GM18909 (cell line): Measurements from ENCODE around the gene STK32B.

Experiments
- ATAC-seq: cut with Tn5 transposase; IDR thresholded peaks from one replicate; pipeline ENCODE4 v1.9.1; 2021; ENCODE audit warnings: mild to moderate bottlenecking; ENCODE audit not compliant: unreplicated experiment, poor library complexity

Gene STK32B

DNA sequence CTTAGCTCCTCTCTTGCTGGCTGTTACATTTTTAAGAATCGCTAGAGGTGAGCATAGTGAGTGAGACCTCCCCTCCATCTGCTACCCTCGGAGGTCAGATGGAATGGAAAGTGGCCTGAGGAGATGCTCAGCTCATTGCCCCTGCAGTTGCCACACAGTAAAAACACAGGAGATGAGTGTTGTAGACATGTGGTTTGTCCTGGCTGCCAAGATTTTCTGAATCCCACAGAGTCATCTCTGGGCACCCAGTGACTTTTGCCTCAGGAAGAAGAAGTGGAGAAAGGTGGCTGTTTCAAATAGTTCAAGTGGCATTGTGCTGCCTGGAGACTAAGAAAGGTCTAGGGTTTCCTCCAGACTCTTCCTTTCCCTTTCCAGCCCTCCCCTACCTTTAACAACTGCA is 271.0 kb downstream of the STK32B start:
- no peak for ATAC-seq

DNA sequence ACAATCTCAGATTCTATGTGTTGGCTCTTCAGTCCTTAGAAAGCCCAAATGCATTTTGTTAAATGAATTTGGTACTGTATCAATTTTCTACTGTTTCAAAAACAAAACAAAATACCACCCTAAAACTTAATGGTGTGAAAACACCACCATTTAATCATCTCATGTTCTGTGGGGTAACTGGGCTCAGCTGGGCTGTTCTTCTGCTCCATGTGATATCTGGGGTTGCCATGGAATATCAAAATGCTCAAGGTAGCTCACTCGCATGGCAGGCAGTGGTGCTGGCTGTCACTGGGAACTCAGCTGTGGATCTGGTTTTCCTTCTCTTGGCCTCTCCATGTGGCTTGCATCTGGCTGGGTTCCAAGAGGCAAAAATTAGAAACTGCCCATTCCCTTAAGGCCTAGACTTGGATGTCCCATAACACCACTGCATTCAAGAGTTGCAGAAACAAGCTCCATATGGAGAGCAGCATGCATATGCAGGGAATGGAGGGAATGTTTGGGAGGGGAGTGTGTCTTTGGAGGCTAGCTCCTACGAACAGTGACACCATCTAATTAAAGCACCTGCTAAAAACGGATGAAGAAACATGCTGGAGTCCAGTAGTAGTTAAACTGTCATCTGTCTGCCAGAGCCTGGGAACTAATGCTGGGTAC is 279.2 kb downstream of the STK32B start:
- ATAC-seq, result no peak

DNA sequence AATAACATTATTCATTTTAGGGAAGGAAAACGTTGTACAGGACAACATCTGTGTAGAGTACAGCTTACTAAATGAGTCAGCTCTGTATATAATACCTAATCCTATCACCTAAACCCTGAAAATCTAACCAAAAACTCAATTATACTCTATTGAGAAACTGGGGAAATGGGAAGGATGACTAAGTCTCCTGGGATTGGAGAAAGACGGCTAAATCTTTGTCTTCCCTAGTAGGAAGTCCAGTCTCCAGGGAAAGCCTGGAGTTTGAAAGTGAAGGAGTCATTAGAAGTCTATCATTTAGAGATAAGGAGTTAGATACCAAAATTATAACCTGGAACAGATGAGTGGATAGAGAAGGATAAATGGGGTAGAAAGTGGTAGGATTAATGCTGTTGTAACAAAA is 286.5 kb downstream of the STK32B start:
- no peak for ATAC-seq

DNA sequence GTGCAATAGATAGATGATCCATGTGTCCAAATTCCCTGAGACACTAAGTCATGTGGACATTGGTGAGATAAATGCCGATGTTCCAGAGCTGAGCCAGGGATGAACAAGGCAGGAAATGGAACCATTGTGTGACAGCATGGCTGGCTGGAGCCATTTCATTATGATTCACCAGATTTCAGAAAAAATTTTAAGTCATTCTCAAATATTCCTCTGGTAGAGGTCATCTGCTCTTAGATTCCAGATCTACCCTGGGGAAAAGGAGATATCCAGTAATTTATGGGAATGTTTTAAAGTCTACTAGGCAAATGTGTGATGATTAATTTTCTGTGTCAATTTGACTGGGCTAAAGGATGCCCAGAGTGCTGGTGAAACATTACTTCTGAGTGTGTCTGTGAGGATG is 287.3 kb downstream of the STK32B start:
- no peak for ATAC-seq

DNA sequence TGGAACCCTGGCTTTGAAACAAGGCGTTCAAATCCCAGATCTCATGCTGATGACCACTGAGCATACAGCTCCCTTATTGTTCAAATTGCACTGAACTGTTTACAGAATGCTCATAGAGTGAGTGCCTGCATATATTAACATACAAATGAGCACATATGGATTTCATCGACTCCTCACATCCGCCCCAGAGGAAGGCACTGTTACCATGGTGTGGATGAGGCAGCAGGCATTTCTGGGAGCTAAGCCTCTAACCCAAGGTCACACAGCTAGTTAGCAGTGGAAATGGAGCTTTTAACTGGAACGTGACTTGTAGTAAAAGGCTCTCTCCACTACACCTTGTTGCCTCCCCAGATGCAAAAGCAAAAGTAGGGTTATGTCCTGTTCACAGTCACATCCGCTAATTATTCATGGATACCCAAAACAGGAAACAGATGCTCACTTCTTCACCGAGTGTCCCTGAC is 289.7 kb downstream of the STK32B start:
- ATAC-seq, result no peak

DNA sequence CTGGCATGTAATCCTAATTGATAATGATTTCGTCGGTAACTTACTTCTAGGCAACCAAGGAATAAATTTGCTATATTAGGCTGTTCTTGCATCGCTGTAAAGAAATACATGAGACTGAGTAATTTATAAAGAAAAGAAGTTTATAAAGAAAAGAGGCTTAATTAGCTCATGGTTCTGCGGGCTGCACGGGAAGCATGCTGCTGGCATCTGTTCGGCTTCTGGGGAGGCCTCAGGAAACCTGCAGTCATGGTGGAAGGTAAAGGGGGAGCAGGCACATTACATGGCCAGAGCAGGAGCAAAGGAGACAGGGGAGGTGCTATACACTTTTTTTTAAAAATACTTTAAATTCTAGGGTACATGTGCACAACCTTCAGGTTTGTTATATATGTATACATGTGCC is 290.2 kb downstream of the STK32B start:
- no peak for ATAC-seq

DNA sequence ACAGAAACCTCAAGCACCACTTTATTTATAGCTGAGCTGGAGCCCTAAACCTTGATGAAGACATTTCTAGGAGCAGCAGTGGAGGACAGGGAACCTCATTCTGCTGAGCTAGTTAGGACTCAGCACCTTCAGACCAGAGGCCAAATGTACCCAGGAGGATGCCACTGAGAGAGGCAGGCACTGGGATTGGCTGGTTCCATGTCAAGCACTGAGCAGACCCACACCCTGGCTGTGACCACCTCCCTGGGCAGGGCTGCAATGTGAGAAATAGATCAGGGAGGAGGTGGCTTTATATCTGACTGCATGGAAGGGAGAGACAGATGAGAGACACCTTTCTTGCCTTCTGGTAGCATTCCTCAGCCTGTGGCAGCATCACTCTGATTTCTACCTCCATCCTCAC is 304.6 kb downstream of the STK32B start:
- ATAC-seq, result no peak

DNA sequence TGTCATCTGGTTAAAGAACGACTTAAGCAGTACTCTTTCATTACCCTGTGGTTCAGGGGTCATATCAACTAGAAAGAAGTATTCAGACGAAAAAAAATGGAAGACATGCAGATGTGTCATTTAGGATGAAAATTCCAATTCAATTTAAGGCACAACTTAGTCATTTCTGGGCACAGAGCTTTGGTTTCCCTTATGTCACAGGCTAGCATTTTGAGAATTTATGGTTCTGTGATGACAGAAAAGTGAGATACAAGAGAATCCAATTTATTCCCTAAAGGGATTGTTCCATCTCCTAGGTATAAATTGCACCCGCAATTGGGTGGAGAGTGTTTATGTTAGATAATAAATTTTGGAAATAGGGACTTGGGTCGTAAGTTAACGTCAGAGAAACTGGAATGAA is 306.6 kb downstream of the STK32B start:
- no peak for ATAC-seq

DNA sequence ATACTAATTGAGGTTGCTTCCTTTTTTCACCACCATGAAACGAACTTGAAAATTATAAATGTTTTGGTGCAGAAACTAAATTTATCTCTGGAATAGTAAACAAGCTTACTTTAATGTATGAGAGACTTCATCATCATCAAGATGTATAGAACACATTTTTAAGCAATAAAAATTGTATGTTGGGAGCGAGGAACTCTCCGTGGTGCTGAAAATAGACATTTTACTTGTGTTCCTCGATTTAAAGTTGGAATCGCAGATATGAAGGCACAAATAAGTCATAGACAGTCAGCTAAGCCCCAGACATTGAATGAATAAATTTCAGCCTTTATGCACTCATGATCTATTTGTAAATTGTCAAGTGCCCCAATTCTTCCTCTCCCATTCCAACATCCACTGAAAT is 310.7 kb downstream of the STK32B start:
- ATAC-seq, result no peak

DNA sequence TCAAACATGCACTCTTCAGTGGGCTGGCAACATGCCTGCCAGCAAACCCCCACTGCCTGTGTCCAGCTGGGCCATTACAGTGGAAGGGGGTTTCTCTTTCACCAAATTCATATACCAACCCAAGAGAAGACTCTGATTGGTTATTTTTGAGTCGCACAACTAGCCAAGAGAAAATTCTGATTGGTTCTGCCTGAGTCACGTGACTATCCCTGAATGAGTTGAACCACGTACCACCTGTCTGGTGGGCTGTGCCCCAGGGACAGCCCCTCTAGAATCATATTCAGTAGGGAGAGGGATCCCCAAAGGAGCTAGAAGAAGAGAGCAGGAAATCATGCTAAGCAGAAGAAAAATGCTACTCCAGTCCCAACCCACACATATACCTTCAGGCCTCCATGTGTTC is 313.1 kb downstream of the STK32B start:
- no peak for ATAC-seq

DNA sequence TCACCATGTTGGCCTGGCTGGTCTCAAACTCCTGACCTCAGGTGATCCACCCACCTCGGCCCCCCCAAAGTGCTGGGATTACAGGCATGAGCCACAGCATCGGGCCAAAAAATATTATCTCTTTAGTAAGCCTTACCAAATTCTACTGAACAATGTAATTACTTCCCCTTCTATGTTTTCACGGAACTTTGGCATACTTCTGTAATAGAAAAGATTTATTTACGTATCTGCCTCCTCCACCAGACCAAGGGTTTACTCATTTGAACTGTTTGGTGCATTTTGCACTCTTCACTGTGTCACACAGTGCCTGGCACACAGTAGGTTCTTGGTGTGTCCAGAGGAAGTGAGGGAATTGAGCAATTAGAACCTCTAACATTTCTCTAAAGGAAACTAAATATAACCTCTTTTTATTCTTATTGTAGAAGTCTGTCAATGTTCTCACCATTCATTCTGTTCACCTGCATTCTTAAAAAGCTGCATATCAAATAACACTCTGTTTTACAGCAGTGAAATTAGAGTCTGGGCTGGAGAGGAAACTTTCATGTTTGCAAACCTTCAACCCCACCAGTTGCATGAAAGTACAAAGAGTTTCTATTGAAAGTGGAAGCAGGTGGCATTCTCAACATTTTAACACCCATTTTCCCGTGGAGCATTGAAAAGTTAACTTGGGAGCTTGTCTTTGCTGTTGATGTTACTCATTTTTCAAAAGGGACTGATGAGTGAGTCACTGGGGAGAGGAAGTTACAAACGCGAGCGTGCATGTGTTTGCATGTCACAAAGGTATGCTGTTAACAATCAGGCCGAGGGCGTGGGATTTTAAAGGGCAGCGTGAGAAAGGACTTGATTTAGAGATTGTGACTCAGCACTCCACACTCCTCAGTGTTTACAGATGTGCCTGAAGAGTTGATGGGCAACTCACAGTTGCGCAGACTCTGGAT is 314.1 kb downstream of the STK32B start:
- ATAC-seq, result no peak

DNA sequence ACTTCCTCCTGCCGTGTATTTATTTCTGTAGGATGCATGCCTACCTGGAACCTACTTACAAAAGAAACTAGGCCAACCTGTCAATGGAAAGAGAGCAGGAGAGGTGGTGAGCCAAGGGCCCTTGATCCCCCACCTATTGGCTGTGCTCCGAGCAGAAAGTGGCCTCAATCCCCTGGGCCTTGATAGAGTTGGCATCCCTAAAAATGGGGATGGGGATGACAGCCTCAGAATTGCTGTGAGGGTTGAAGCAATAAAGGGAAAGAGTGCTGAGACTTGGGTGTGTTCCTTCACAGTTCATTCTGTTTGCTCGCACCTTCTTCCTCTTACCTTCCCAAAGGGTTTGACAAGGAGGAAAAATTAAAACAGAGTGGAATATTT is 314.7 kb downstream of the STK32B start:
- ATAC-seq, result no peak

DNA sequence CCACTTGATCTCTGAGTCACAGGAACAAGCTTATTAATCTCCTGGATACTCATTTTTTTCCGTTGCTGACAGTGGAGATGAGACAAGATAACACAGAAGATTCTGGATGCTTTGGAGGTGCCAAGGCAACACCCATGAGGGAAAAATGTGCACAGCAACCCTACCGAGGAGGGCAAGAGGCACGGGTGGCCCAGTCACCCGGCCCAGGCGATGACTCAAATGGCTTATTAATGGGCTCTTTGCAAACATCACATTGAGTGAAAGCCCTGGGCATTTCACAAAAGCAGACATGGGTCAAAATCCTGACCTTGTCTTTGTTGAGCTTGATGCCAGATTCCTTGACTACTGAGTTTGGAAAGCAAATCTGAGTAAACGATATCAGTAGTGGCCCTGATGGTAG is 315.1 kb downstream of the STK32B start:
- ATAC-seq, result no peak

DNA sequence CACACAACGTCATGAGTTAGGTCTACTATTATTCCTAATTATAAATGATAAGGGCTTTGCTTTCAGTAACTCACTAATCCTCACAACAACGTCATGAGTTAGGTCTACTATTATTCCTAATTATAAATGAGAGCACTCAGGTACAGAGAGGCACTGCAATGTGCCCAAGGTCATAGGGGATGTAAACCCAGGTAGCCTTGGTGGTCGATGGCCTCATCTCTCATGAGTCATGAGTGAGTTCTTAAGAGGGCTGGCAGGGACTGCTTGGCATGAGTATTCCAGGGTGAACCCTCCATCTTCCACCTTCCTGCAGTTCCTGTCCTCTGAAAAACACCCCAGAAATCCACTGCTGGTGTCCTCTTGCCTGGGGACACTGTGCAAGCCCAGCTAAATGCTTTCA is 317.1 kb downstream of the STK32B start:
- ATAC-seq, result no peak

DNA sequence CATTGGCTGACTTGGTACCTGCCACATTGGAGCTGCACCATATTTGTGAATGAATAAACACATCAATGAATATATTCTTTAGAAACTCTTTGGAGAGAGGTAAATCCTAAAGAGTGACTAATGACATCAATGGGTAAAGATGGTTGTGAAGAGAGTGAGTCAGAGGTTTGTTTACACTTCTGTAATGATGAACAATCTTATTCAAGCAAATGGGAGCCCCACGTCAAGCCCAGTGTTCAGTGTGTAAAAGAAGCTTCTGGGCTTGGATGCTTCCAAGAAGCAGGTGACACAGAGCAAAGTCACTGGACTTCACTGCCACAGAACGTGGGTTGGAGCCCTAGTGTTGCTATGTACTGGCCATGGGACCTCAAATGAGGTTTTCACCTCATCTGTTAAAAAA is 319.0 kb downstream of the STK32B start:
- no peak for ATAC-seq

DNA sequence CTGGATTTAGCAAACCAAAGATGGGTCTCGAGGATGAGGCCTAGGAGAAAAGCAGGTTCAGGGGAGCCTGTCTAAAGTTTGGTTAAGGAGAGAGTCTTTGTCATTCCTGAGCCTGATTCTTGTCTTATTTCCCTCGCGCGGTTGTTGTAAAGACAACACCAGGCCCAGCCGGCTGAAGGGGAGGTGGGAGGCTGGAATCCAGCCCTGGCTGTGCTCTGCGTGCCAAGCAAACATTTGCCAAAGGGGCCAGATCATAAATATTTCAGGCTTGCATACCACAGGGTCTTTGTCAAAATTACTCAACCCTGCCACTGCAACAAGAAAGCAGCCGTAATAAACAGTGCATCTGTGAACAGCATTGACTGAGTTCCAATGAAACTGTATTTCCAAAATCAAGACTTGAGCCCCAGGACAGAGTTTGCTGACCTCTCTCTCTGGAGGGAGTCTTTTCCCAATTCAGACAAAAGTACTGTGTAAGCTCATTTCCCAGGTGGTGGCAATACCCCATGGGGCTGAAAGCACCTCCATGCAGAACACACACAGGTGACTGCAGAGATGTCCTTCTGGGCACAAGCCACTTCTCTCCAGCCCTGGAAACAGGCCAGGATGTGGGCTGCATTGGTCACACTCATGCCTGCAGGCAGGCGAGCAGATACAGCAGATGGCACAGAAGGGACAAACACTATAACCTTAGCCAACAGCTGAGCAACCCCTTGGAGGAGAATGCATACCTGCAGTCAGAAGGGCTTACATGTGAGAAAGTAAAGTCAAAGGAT is 320.3 kb downstream of the STK32B start:
- no peak for ATAC-seq

DNA sequence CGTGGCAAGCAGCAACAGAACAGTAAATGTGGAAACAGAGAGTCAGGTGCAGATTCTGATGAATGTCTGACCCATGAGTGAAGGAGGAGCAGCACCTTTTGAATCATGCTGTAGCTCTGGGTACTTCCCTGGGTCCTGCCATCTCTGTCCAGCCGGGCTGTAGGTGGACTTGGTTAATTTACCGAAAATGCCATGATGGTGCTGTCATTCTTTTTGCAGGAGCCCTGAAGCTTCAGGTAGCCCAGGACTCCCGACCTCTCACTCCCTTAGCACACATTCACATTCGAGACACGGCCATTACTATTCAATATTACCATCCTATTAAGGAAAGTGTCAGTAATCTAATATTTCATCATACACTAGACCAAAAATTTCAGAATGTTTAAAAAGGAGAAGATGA is 320.9 kb downstream of the STK32B start:
- no peak for ATAC-seq

DNA sequence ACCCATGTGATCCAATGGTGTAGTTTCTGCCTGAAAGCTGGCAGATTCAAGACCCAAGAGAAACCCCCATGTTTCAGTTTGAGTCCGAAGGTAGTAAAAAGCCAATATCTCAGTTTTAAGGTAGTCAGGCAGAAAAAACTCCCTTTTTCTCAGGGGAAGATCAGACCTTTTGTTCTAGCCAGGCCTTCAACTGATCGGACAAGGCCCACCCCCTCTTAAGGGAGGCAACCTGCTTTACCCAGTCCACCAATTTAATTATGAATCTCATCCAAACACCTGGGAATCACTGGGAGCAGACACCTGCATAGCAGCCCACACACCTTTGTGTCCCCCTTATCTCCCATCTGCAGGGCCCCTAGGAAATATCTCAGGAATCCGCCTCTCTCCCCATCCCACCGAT is 322.0 kb downstream of the STK32B start:
- ATAC-seq, result no peak

DNA sequence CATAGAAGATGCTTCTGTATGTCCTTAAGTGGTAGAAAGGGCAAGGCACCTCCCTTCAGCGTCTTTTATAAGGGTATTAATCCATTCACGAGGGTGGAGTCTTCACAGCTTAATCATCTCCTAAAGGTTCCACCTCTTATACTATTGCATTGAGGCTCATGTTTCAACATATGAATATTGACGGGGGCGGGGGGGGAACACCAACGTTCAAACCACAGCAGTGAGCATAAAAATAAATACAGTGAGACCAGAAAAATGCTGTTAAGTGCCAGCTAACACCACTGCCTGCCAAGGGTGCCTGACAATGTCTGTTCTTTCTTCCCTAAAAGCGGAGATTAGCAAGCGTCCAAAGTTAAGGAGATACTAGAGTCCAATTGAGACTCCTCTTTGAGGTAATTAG is 323.3 kb downstream of the STK32B start:
- ATAC-seq, result no peak

DNA sequence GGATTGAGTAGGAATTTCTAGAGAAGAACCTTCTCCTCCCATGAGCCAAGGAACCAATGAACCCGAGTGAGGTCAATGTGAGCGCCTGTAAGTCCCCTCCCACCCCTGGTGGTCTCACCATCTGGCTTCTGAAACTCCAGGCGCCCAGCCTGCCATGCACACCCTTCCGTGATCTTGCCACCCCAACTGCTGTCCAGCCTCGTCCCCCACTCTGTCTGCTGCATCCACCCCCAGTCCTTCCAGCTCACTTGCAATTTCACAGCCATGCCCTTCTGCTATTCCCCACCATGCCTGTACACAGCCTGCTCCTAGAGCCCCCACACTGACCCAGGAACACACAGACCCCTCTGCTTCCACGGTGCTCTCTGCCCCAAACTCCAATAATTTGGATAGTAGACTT is 323.7 kb downstream of the STK32B start:
- ATAC-seq, result no peak

DNA sequence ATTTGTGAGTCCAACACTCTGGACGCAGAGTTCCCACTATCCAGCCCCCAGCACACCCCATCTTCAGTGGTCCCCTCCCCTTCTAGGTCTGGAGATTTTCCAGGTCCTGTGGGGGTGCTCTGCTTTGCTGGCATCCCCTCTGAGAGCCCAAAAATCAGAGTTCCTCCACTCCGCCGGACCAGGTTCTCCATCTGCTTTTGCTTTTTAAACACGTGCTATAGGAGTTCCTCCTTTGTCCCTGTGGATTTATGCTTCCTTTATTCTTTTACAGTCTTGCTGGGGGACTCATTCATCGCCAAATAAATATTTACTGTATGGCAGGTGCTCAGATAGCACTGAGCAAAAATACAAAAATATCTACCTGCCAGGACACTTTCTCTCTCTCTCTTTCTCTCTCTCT is 324.7 kb downstream of the STK32B start:
- ATAC-seq, result no peak
